Spleen (tissue), 7 donors: ENCODE measurements around the gene ARHGAP10.

Experiments used
- CTCF ChIP-seq, 11 experiments: fragments of 200-600 bp in 7 of 11; fragments of 450-650 bp in 4 of 11; sonication (generic) in 4 of 11; IDR thresholded peaks in 8 of 11; conservative IDR thresholded peaks in 3 of 11; 1 replicate in 7 of 11; 2 replicates in 4 of 11; pipeline versions ENCODE4 v1.4.0 to v1.8.0; 2016 to 2021; ENCODE audit warnings: antibody characterized with exemption in 11 of 11, inconsistent platforms in 4 of 11, mild to moderate bottlenecking in 1 of 11
- POLR2A ChIP-seq, 3 donors: fragments of 450-650 bp; IDR thresholded peaks; one replicate each; pipeline ENCODE4 v1.5.1; 2017; ENCODE audit warnings: antibody characterized with exemption in 3 of 3, mild to moderate bottlenecking in 1 of 3
- POLR2AphosphoS5 ChIP-seq, 3 donors: sonication (generic); formaldehyde crosslinking; IDR thresholded peaks; one replicate each; pipeline ENCODE4 v1.5.1; 2017; ENCODE audit warnings: antibody characterized with exemption in 3 of 3
- donor health status: DM: no; HTN: no; CAD: no; lungs with moderate emphysema.
- donor health status: DM: no; HTN: no; CAD: no.
- donor health status: DM: no; HTN: no; CAD: no.

- TF ChIP-seq CTCF (IDR thresholded peaks at IDR 0.05 in 8 of 11, conservative IDR thresholded peaks at IDR 0.05 in 3 of 11) (no peak), POLR2A (IDR thresholded peaks at IDR 0.05) (no peak), POLR2AphosphoS5 (IDR thresholded peaks at IDR 0.05) (no peak)
These were observed 53.2 kb downstream of the ARHGAP10 start for GRCh38 chr4:147785129-147785528.
